Mesenchymal stem cell (in vitro differentiated cells and primary cell): Measurements from ENCODE around the gene TRIM22.
"Not testable (repeated sequence)": the region's sequence is repeated elsewhere in the genome, so short reads cannot be mapped to it uniquely, and the experiment has no call there.

Experiments
- DNase-seq: peaks from one replicate; pipeline ENCODE4 v3.0.0-alpha.2; 2013
- H2AFZ ChIP-seq: one replicate; pipeline ENCODE4 v1.6.1; 2013; ENCODE audit warnings: low read depth, mild to moderate bottlenecking, control low read depth, inconsistent platforms, low read length, moderate library complexity
- H2AK5ac ChIP-seq: 2 replicates; pipeline ENCODE4 v1.6.1; 2013; ENCODE audit warnings: low read length, moderate library complexity, mild to moderate bottlenecking, inconsistent platforms; ENCODE audit not compliant: severe bottlenecking
- H2BK120ac ChIP-seq: one replicate; pipeline ENCODE4 v1.6.1; 2013; ENCODE audit warnings: low read depth, mild to moderate bottlenecking, inconsistent platforms, low read length, moderate library complexity
- H2BK12ac ChIP-seq, 2 experiments: one replicate each; pipeline ENCODE4 v1.6.1; 2013; ENCODE audit warnings: inconsistent platforms in 2 of 2, low read length in 2 of 2, mild to moderate bottlenecking in 2 of 2, moderate library complexity in 2 of 2, control low read depth in 1 of 2
- H2BK15ac ChIP-seq: one replicate; pipeline ENCODE4 v1.6.1; 2013; ENCODE audit warnings: mild to moderate bottlenecking, low read depth, inconsistent platforms; ENCODE audit not compliant: poor library complexity, severe bottlenecking
- H2BK5ac ChIP-seq: 2 replicates; pipeline ENCODE4 v1.6.1; 2013; ENCODE audit warnings: low read depth, mild to moderate bottlenecking, low read length, control low read depth, inconsistent platforms; ENCODE audit not compliant: poor library complexity, severe bottlenecking
- H3K14ac ChIP-seq, 2 experiments: one replicate each; pipeline ENCODE4 v1.6.1; 2013; ENCODE audit warnings: inconsistent platforms in 2 of 2, low read length in 2 of 2, control low read depth in 1 of 2, mild to moderate bottlenecking in 1 of 2, moderate library complexity in 1 of 2
- H3K18ac ChIP-seq, 2 experiments: one replicate each; pipeline ENCODE4 v1.6.1; 2013; ENCODE audit warnings: inconsistent platforms in 2 of 2, low read length in 2 of 2, control low read depth in 1 of 2, low read depth in 1 of 2, mild to moderate bottlenecking in 1 of 2
- H3K23ac ChIP-seq, 2 experiments: one replicate each; pipeline ENCODE4 v1.6.1; 2013; ENCODE audit warnings: inconsistent platforms in 2 of 2, low read length in 2 of 2, mild to moderate bottlenecking in 2 of 2, moderate library complexity in 2 of 2, control low read depth in 1 of 2
- H3K27ac ChIP-seq: 2 replicates; pipeline ENCODE4 v1.5.1; 2013; ENCODE audit warnings: mild to moderate bottlenecking, moderate library complexity, low read length, control low read depth, inconsistent platforms; ENCODE audit not compliant: poor library complexity, severe bottlenecking
- H3K27me3 ChIP-seq, 2 experiments: 2 replicates each; pipeline versions ENCODE4 v1.6.1 to v1.7.0; 2013; ENCODE audit warnings: low read length in 2 of 2, mild to moderate bottlenecking in 2 of 2, moderate library complexity in 2 of 2, control low read depth in 1 of 2, inconsistent platforms in 1 of 2; ENCODE audit not compliant: control insufficient read depth in 1 of 2, insufficient read depth in 1 of 2
- H3K36me3 ChIP-seq, 2 experiments: 2 replicates each; pipeline versions ENCODE4 v1.6.1 to v1.7.0; 2013; ENCODE audit warnings: low read length in 2 of 2, control low read depth in 1 of 2, inconsistent platforms in 1 of 2, low read depth in 1 of 2, mild to moderate bottlenecking in 1 of 2; ENCODE audit not compliant: insufficient read depth in 2 of 2, control insufficient read depth in 1 of 2
- H3K4ac ChIP-seq, 2 experiments: one replicate each; pipeline ENCODE4 v1.6.1; 2013; ENCODE audit warnings: inconsistent platforms in 2 of 2, low read length in 2 of 2, mild to moderate bottlenecking in 2 of 2, moderate library complexity in 2 of 2, control low read depth in 1 of 2, low read depth in 1 of 2
- H3K4me1 ChIP-seq: 2 replicates; pipeline ENCODE4 v1.6.1; 2013; ENCODE audit warnings: low read depth, low read length, control low read depth; ENCODE audit not compliant: control insufficient read depth, insufficient read depth
- H3K4me2 ChIP-seq: 2 replicates; pipeline ENCODE4 v1.6.1; 2013; ENCODE audit warnings: low read length, mild to moderate bottlenecking, inconsistent platforms; ENCODE audit not compliant: poor library complexity, severe bottlenecking
- H3K4me3 ChIP-seq, 2 experiments: 2 replicates each; pipeline versions ENCODE4 v1.5.1 to v1.7.0; 2013; ENCODE audit warnings: low read length in 2 of 2, mild to moderate bottlenecking in 2 of 2, control low read depth in 1 of 2, low read depth in 1 of 2; ENCODE audit not compliant: insufficient read depth in 1 of 2
- H3K79me1 ChIP-seq: replicated peaks from 2 replicates; pipeline ENCODE4 v1.6.1; 2013; ENCODE audit warnings: mild to moderate bottlenecking, control low read depth, low read length, inconsistent platforms; ENCODE audit not compliant: poor library complexity, severe bottlenecking
- H3K9ac ChIP-seq: 2 replicates; pipeline ENCODE4 v1.7.0; 2013; ENCODE audit warnings: mild to moderate bottlenecking, low read length, moderate library complexity
- H3K9me3 ChIP-seq: 2 replicates; pipeline ENCODE4 v1.7.0; 2013; ENCODE audit warnings: mild to moderate bottlenecking, low read length; ENCODE audit not compliant: control insufficient read depth
- H4K8ac ChIP-seq: one replicate; pipeline ENCODE4 v1.6.1; 2013; ENCODE audit warnings: inconsistent platforms, mild to moderate bottlenecking, low read length, moderate library complexity
- H4K91ac ChIP-seq: one replicate; pipeline ENCODE4 v1.6.1; 2013; ENCODE audit warnings: mild to moderate bottlenecking, low read length, inconsistent platforms
- WGBS: methylation state at CpG from one replicate; pipeline ENCODE4 v1.1.7; 2013; ENCODE audit warnings: mixed read lengths; 5-methylcytosine and 5-hydroxymethylcytosine counted together

Gene TRIM22

DNA sequence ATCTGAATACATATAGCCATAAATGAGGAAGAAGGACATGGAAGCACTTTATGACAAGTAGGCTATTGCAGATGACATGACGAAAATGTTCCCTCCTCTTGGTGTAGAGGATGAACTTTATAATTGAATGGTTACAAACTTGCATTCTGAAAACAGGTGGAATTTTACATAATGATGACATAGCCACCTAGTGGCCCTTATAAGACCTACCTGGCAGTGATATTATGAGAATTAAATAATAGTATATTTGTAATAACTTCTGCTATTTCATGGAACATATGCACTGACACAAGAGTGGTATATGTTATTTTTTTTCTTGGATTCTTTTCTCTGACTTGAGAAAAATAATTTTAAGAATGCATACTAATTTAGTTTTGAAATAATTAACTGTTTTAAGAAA is 22.9 kb downstream of the TRIM22 start:
- Histone ChIP-seq H2BK15ac (no peak overlapping the region), H3K18ac (no peak overlapping the region), H3K23ac (no peak overlapping the region), H2AK5ac (no peak overlapping the region), H3K9ac (no peak overlapping the region), H4K8ac (no peak overlapping the region), H2BK5ac (no peak overlapping the region), H2BK12ac (no peak overlapping the region), H3K4me3 (no peak overlapping the region), H2BK120ac (no peak overlapping the region), H2AFZ (no peak overlapping the region), H3K14ac (no peak overlapping the region), H3K4me2 (no peak overlapping the region), H3K36me3 (peaks cover 10 to 47% of the 10 kb centered on the region in 2 experiments), H3K9me3 (no peaks in the 10 kb centered on the region), H3K27me3 (no peaks in the 10 kb centered on the region), H3K4ac (no peak overlapping the region), H3K4me1 (no peaks in the 10 kb centered on the region), H3K27ac (no peak overlapping the region), H3K79me1 (no peaks in the 10 kb centered on the region), H4K91ac (no peak overlapping the region)
- no peak for DNase-seq
- WGBS: 88% methylated on average over 1 of the region's 1 CpG

DNA sequence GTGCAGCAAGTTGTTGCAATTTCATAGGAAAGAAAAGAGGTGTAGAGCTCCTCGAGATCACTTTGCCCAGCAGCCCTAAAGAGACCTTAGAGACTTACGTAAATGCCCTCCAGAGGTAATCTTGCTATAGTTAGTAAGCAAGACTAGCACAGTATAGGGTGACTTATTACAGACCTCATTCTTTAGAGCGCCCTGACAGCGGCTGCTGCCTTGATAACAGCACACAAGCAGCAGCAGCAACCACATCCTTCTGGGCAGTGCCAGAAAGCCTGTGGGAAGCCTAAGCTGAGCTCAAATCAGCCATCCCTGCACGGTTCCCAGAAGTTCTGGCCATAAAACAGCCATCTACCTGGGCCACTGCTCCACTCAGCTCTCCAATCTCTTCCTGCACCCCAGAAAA is 24.1 kb downstream of the TRIM22 start:
- no peak overlapping the region for H3K27ac ChIP-seq
- H3K9ac ChIP-seq: no peak overlapping the region
- no peak overlapping the region for H3K14ac ChIP-seq
- H3K4ac ChIP-seq: no peak overlapping the region
- no peak overlapping the region for H2BK5ac ChIP-seq
- no peak overlapping the region for H2BK12ac ChIP-seq
- no peaks in the 10 kb centered on the region for H3K27me3 ChIP-seq
- no peaks in the 10 kb centered on the region for H3K4me1 ChIP-seq
- no peak overlapping the region for H3K4me2 ChIP-seq
- no peak overlapping the region for H4K91ac ChIP-seq
- no peak overlapping the region for H3K23ac ChIP-seq
- H3K9me3 ChIP-seq: no peaks in the 10 kb centered on the region
- H2BK120ac ChIP-seq: no peak overlapping the region
- 75% methylated on average over 5 of the region's 5 CpGs for WGBS
- no peak overlapping the region for H3K18ac ChIP-seq
- H4K8ac ChIP-seq: no peak overlapping the region
- DNase-seq: no peak
- H2AK5ac ChIP-seq: no peak overlapping the region
- H3K36me3 ChIP-seq: peaks cover 3 to 35% of the 10 kb centered on the region in 2 experiments
- no peak overlapping the region for H3K4me3 ChIP-seq
- no peak overlapping the region for H2AFZ ChIP-seq
- no peak overlapping the region for H2BK15ac ChIP-seq
- H3K79me1 ChIP-seq: no peaks in the 10 kb centered on the region

DNA sequence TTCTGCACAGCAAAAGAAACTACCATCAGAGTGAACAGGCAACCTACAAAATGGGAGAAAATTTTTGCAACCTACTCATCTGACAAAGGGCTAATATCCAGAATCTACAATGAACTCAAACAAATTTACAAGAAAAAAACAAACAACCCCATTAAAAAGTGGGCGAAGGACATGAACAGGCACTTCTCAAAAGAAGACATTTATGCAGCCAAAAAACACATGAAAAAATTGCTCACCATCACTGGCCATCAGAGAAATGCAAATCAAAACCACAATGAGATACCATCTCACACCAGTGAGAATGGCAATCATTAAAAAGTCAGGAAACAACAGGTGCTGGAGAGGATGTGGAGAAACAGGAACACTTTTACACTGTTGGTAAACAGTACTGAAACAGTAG is 26.9 kb downstream of the TRIM22 start:
- H3K4me2 ChIP-seq, H2BK15ac ChIP-seq, H4K91ac ChIP-seq, H3K9ac ChIP-seq, H2AK5ac ChIP-seq, H3K36me3 ChIP-seq, H2AFZ ChIP-seq, H3K27ac ChIP-seq, H2BK12ac ChIP-seq, H3K4ac ChIP-seq, DNase-seq, H2BK120ac ChIP-seq, H3K14ac ChIP-seq, H4K8ac ChIP-seq, H3K4me1 ChIP-seq, H3K9me3 ChIP-seq, H3K4me3 ChIP-seq, H3K18ac ChIP-seq, H3K23ac ChIP-seq, H3K27me3 ChIP-seq, H3K79me1 ChIP-seq, H2BK5ac ChIP-seq: not testable (repeated sequence)
- WGBS: no CpG with 5 or more reads among the region's 1 CpG

DNA sequence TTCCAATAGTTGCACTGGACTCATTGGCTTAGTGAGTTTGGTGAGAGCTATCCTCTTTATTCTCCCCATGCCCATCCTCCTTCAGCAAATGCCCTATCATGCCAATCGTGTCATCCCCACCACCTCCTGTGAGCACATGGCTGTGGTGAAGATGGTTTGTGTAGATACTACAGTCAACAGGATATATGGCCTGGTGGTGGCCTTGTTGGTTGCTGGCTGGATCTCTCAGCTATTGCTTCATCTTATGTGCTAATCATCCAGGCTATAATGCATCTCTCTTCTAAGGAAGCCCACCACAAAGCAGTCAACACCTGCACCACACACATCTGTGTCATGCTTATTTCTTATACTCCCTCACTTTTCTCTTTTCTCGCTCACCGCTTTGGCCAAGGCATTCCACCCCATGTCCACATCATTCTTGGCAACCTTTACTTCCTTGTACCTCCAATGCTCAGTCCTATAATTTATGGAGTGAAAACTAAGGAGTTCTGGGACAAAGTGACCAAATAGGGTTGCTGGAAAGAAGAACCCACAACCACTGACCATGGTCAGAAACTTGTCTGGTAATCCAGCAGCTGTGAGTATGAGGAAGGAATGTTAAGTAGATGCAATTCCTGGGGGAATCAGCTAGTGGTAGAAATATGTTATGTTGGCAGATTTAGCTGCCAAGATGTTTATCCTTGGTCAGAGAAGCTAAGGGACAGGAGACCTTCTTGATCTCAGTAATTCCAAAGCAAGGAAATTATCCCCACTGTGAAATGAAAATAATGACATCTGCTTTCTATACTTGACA is 30.3 kb downstream of the TRIM22 start:
- H2BK15ac ChIP-seq: no peak overlapping the region
- no peaks in the 10 kb centered on the region for H3K36me3 ChIP-seq
- DNase-seq: peak; percentile 19
- H3K23ac ChIP-seq: no peak overlapping the region
- no peak overlapping the region for H3K27ac ChIP-seq
- H3K27me3 ChIP-seq: peaks cover 0 to 7% of the 10 kb centered on the region in 2 experiments
- H3K9ac ChIP-seq: no peak overlapping the region
- H2BK120ac ChIP-seq: no peak overlapping the region
- no peaks in the 10 kb centered on the region for H3K79me1 ChIP-seq
- WGBS: 67% methylated on average over 1 of the region's 3 CpGs
- H2BK12ac ChIP-seq: no peak overlapping the region
- H3K4me2 ChIP-seq: no peak overlapping the region
- no peak overlapping the region for H4K8ac ChIP-seq
- H3K4ac ChIP-seq: no peak overlapping the region
- H2AFZ ChIP-seq: no peak overlapping the region
- H4K91ac ChIP-seq: no peak overlapping the region
- no peak overlapping the region for H2BK5ac ChIP-seq
- H3K14ac ChIP-seq: no peak overlapping the region
- no peak overlapping the region for H2AK5ac ChIP-seq
- no peak overlapping the region for H3K18ac ChIP-seq
- H3K9me3 ChIP-seq: no peaks in the 10 kb centered on the region
- no peak overlapping the region for H3K4me3 ChIP-seq
- no peaks in the 10 kb centered on the region for H3K4me1 ChIP-seq
